NB4 (cell line): ENCODE results near the gene SENP8.

ENCODE experiments used
- MYC ChIP-seq: IDR thresholded peaks from 2 replicates; pipeline ENCODE4 v1.6.1; 2011; ENCODE audit warnings: low read depth, low read length
- POLR2A ChIP-seq: IDR thresholded peaks from 2 replicates; pipeline ENCODE4 v1.6.1; 2011; ENCODE audit warnings: mild to moderate bottlenecking; ENCODE audit not compliant: insufficient read length; ENCODE audit errors: extremely low read depth
- TF ChIP-seq, protein P1 (sequence below): IDR thresholded peaks from one replicate; pipeline ENCODE4 v1.5.1; 2012; ENCODE audit warnings: low read depth, low read length
- TF ChIP-seq, protein P2 (sequence below): IDR thresholded peaks from 2 replicates; pipeline ENCODE4 v1.6.1; 2011; ENCODE audit warnings: low read depth, low read length

DNA sequence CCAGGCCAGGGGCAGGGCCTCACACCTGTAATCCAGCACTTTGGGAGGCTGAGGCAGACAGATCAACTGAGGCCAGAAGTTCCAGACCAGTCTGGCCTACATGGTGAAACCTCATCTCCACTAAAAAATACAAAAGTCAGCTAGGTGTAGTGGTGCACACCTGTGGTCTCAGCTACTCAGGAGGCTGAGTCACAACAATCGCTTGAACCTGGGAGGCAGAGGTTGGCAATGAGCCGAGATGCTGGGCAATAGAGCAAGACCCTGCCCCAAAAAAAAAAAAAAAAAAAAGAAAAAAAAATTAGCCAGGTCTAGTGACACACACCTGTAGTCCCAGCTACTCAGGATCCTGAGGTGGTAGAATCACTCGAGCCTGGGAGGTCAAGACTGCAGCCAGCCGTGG, 19.0 kb upstream of the SENP8 start:
- TF ChIP-seq, protein P1, sequence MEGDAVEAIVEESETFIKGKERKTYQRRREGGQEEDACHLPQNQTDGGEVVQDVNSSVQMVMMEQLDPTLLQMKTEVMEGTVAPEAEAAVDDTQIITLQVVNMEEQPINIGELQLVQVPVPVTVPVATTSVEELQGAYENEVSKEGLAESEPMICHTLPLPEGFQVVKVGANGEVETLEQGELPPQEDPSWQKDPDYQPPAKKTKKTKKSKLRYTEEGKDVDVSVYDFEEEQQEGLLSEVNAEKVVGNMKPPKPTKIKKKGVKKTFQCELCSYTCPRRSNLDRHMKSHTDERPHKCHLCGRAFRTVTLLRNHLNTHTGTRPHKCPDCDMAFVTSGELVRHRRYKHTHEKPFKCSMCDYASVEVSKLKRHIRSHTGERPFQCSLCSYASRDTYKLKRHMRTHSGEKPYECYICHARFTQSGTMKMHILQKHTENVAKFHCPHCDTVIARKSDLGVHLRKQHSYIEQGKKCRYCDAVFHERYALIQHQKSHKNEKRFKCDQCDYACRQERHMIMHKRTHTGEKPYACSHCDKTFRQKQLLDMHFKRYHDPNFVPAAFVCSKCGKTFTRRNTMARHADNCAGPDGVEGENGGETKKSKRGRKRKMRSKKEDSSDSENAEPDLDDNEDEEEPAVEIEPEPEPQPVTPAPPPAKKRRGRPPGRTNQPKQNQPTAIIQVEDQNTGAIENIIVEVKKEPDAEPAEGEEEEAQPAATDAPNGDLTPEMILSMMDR: no peak
- TF ChIP-seq POLR2A (no peak), MYC (no peak)
- TF ChIP-seq, protein P2, sequence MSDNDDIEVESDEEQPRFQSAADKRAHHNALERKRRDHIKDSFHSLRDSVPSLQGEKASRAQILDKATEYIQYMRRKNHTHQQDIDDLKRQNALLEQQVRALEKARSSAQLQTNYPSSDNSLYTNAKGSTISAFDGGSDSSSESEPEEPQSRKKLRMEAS: no peak
